Chondrocyte (in vitro differentiated cells): Measurements from ENCODE around the gene SLC6A11. TPM values are rescaled to one million over a fixed set of nuclear protein-coding genes. Genes with fewer than 3 reads are reported as not detected.

ENCODE experiments used
- DNase-seq: peaks from one replicate; pipeline ENCODE4 v3.0.0; 2021; ENCODE audit warnings: mixed read lengths, low spot score
- H3K27ac Mint-ChIP-seq: one replicate; pipeline ENCODE4 v1.8.0; 2021; ENCODE audit warnings: mild to moderate bottlenecking, moderate library complexity, mixed read lengths; ENCODE audit not compliant: unreplicated experiment
- H3K27me3 Mint-ChIP-seq: 2 replicates; pipeline ENCODE4 v1.8.0; 2021; ENCODE audit warnings: low read depth, mixed read lengths
- H3K36me3 Mint-ChIP-seq: 2 replicates; pipeline ENCODE4 v1.8.0; 2021; ENCODE audit warnings: low read depth, mixed read lengths
- H3K4me1 Mint-ChIP-seq: 2 replicates; pipeline ENCODE4 v1.8.0; 2021; ENCODE audit warnings: low read depth, mild to moderate bottlenecking, mixed read lengths
- H3K4me3 Mint-ChIP-seq: one replicate; pipeline ENCODE4 v1.8.0; 2021; ENCODE audit warnings: mild to moderate bottlenecking, moderate library complexity, mixed read lengths; ENCODE audit not compliant: unreplicated experiment
- H3K9me3 Mint-ChIP-seq: 2 replicates; pipeline ENCODE4 v1.8.0; 2021; ENCODE audit warnings: low read depth, mixed read lengths
- CTCF ChIP-seq: fragments of 200-600 bp; sonication (generic); IDR thresholded peaks from 2 replicates; pipeline ENCODE4 v1.5.0; 2021; ENCODE audit warnings: antibody characterized with exemption, mild to moderate bottlenecking, moderate library complexity
- total RNA-seq: library from RNA; stranded (reverse); gene quantifications from 3 replicates; pipeline ENCODE4 v1.2.1, GENCODE V29; 2021

Gene SLC6A11
- total RNA-seq, 1 donor from 2014 or later: not detected

- Mint-ChIP-seq H3K4me3 (no peak overlapping the region), H3K4me1 (no peaks in the 10 kb centered on the region), H3K9me3 (peaks cover 24% of the 10 kb centered on the region), H3K27ac (no peak overlapping the region), H3K36me3 (no peaks in the 10 kb centered on the region), H3K27me3 (peaks cover 30% of the 10 kb centered on the region)
- TF ChIP-seq CTCF: no peak
- no peak for DNase-seq
These were observed 76.6 kb downstream of the SLC6A11 start for GRCh38 chr3:10892622-10893021.

- no peaks in the 10 kb centered on the region for H3K4me1 Mint-ChIP-seq
- peaks cover 33% of the 10 kb centered on the region for H3K27me3 Mint-ChIP-seq
- no peak overlapping the region for H3K4me3 Mint-ChIP-seq
- TF ChIP-seq CTCF: no peak
- peaks cover 3% of the 10 kb centered on the region for H3K36me3 Mint-ChIP-seq
- peaks cover 29% of the 10 kb centered on the region for H3K9me3 Mint-ChIP-seq
- H3K27ac Mint-ChIP-seq: no peak overlapping the region
- no peak for DNase-seq
These were observed 85.4 kb downstream of the SLC6A11 start for GRCh38 chr3:10901296-10901945.

- Mint-ChIP-seq H3K27ac (no peak overlapping the region), H3K4me1 (no peaks in the 10 kb centered on the region), H3K36me3 (peaks cover 9% of the 10 kb centered on the region), H3K4me3 (no peak overlapping the region), H3K9me3 (peaks cover 49% of the 10 kb centered on the region), H3K27me3 (peaks cover 18% of the 10 kb centered on the region)
- TF ChIP-seq CTCF: no peak
- DNase-seq: no peak
These were observed 91.2 kb downstream of the SLC6A11 start for GRCh38 chr3:10907262-10907661.

- no peak for DNase-seq
- no peak for TF ChIP-seq CTCF
- peaks cover 42% of the 10 kb centered on the region for H3K9me3 Mint-ChIP-seq
- H3K4me1 Mint-ChIP-seq: no peaks in the 10 kb centered on the region
- peaks cover 9% of the 10 kb centered on the region for H3K36me3 Mint-ChIP-seq
- H3K27me3 Mint-ChIP-seq: peaks cover 33% of the 10 kb centered on the region
- H3K4me3 Mint-ChIP-seq: no peak overlapping the region
- no peak overlapping the region for H3K27ac Mint-ChIP-seq
These were observed 94.3 kb downstream of the SLC6A11 start for GRCh38 chr3:10910367-10910766.

GRCh38 chr3:10911350-10912002 is 95.4 kb downstream of the SLC6A11 start:
- TF ChIP-seq CTCF: no peak
- H3K27me3 Mint-ChIP-seq: peaks cover 43% of the 10 kb centered on the region
- H3K9me3 Mint-ChIP-seq: peaks cover 33% of the 10 kb centered on the region
- no peak overlapping the region for H3K4me3 Mint-ChIP-seq
- H3K36me3 Mint-ChIP-seq: peaks cover 6% of the 10 kb centered on the region
- no peaks in the 10 kb centered on the region for H3K4me1 Mint-ChIP-seq
- no peak for DNase-seq
- H3K27ac Mint-ChIP-seq: no peak overlapping the region
